Measurements from ENCODE around the gene NIT1.
"Not testable (repeated sequence)": the region's sequence is repeated elsewhere in the genome, so short reads cannot be mapped to it uniquely, and the experiment has no call there.

NIT1 gene

DNA sequence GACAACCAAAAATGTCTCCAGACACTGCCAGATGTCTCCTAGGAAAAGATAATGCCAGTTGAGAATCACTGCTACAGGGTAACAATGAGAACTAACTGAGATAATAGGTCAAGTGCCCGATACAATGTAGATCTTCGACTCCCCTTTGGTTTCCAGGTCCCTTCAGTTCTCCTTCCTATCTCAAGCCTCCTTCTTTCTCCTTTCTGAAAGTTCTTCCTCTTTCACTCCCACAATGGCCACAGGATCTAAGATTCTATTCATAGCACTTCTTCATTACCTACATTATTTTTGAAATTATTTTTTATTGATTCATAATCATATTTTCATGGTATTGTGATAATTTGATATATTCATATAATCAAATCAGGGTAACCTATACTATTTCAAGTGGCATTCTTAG is 6.4 kb upstream of the NIT1 start:
- no peak for DNase-seq (ENCODE audit: extremely low read depth in 1 of 2, low read depth in 1 of 2)

DNA sequence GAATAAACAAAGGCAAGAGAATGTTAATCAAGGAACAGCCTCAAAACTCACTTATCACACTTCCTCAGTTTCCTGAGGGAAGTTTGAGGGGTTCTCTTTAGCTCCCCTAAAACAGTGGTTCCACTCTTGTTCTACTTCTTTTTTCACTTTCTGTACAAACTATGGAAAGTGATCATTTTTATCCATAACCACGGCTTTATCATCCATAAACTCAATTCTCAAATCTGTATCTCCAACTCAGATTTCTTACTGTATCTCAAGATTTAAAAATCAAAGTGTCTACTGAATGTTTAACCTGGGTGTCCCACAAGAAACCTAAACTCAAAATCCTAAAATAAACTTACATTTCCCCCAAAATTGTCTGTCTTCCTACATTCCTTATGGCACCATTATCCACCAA is 4.0 kb upstream of the NIT1 start:
- no peak for DNase-seq (ENCODE audit: extremely low read depth in 1 of 2, low read depth in 1 of 2)

DNA sequence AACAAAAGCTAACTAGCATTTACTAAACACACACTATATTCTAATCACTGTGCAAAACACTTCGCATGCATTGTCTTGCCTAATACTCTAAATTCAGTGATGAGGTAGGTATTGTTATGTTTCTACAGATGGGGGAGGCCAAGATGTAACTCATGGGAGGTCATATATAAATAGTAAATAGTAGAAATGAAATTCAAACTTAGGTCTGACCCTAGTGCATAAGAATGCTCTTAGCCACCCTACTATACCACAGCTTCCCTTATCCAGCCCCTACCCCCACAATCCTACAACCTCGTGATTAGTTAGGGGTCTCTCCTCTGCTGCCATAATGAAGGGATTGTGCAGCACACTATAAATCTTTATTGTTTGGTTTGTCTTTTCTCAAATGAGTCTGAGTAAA is 3.3 kb upstream of the NIT1 start:
- no peak for DNase-seq (ENCODE audit: extremely low read depth in 1 of 2, low read depth in 1 of 2)

- no peak for DNase-seq (ENCODE audit: extremely low read depth in 1 of 2, low read depth in 1 of 2)
These were observed 2.7 kb upstream of the NIT1 start for GRCh38 chr1:161115132-161115711.

DNA sequence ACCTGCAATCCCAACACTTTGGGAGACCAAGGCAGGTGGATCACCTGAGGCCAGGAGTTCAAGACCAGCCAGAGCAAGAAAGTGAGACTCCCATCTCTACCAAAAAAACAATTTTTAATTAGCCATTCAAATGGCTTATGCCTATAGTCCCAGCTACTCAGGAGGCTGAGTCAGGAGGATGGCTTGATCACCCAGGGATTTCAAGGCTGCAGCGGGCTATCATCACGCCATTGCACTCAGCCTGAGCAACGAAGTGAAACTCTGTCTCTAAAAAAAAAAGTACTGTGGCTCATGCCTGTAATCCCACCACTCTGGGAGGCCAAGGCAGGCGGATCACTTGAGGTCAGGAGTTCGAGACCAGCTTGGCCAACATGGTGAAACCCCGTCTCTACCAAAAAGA is 1.9 kb upstream of the NIT1 start:
- DNase-seq (ENCODE audit: extremely low read depth in 1 of 2, low read depth in 1 of 2) = not testable (repeated sequence)

- peak; percentile 21 to 25 for DNase-seq (ENCODE audit: extremely low read depth in 1 of 2, low read depth in 1 of 2)
These were observed 1.4 kb downstream of the NIT1 start for GRCh38 chr1:161119092-161119903.

- DNase-seq (ENCODE audit: extremely low read depth in 1 of 2, low read depth in 1 of 2) = no peak
These were observed 3.2 kb downstream of the NIT1 start for GRCh38 chr1:161121042-161121650.

DNA sequence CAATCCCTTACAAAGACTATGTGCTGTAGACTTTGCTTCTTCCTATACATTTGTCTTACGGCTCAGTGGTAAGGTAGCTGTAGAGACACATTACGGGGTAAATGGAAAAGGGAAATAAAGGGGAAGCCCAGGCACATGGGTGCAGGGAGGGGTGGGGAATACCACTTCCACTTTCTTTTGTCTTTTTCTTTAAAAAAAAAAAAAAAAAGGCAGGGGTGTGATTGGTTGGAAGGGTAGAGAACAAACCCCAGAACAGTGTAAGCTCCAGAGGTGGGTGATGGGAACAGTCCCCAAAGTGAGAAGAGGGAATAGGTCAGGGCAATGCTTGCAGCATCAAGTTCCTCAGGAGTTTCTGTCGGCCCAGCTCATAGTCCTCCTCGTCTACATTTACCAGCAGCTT is 3.9 kb downstream of the NIT1 start:
- DNase-seq (ENCODE audit: extremely low read depth in 1 of 2, low read depth in 1 of 2) = no peak

- DNase-seq (ENCODE audit: extremely low read depth in 1 of 2, low read depth in 1 of 2) = no peak
These were observed 5.1 kb downstream of the NIT1 start for GRCh38 chr1:161122967-161123366.

GRCh38 chr1:161127649-161128048 is 9.7 kb downstream of the NIT1 start:
- no peak for DNase-seq (ENCODE audit: extremely low read depth in 1 of 2, low read depth in 1 of 2)

GRCh38 chr1:161128591-161129420 is 10.9 kb downstream of the NIT1 start:
- no peak for DNase-seq (ENCODE audit: extremely low read depth in 1 of 2, low read depth in 1 of 2)

GRCh38 chr1:161130266-161130665 is 12.4 kb downstream of the NIT1 start:
- DNase-seq (ENCODE audit: extremely low read depth in 1 of 2, low read depth in 1 of 2) = no peak

DNA sequence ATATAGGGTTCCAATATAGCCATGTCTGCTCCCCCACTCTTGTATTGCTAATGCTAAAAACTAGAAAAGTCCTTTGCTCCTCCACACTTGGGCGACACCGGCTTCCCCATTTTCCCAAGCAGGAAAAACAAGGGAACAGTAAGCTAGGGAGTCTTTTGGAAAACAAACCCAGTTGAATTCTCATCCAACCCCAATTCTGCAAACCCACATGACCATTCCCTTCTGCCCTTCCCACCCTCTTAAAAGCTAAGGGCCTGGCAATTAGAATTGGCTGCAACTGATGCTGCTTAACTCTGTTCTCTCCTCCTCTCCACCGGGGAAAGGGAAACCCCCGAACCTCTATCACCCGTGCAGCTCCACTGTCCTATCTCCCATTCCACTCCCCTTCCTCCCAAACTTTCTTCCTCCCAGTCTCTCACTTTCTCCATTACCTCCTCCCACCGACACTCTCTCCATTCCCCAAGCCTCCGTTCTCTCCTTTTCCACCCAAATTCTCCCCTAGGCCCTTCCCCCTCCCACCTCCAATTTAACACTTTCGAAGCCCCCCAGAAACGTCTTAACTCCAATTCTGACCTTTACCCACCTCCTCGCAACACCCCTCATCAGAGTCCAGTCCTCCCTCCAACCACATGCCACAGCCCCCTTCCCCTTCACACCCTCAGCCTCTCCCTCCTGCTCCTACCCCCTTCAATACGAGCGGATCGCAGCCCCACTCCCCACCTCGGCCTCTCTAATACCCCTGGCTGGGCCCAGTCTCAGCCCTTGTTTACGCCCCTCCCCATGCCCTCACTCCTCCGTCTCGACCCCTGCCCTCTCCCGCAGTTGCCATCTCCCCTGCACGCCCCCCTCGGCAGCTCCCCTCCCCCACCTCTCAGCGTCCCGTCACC is 13.9 kb downstream of the NIT1 start:
- no peak for DNase-seq (ENCODE audit: extremely low read depth in 1 of 2, low read depth in 1 of 2)

DNA sequence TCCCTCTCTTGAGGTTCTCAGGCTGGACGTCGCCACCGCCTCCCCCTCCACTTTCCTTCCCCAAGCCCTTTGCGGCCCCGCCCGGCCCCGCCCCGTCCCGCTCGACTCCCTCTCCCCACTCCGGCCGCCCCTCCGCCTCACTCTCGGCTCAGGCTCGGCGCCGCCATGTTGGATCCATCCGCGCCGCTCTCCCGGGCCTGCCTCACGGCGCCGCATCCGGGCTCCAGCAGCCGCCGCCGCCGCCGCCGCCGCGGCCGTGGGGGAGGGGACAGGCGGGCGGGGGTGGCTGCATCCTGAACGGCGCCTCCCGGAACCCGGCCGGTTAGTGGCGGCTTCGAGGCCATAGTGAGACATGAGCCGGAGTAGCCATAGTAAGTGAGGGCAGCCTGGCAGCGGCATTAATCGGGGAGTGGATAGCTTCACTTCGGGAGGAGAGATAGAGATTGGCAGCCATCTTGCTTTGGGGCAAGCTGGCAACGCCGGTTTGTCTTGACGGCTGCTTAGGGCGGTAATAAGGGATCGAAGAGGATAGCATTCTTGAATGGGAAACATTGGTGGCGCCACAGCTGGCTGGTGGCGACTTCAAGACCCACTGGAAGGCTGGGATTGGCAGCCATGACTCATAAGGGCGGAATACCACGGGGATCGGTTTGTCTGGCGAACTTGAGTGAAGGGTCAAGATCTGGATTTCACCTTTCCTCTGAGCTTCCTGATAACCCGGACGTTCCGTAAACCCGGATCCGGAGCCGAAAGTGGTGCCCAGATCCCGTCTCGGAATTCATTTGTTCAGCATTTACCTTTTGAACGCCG is 14.7 kb downstream of the NIT1 start, which contains the start of gene DEDD:
Gene DEDD, minus strand, starts transcription at position 258 of the 810 bp plus-strand sequence. CDS start 8,205 bp downstream, outside the sequence.
- DNase-seq (ENCODE audit: extremely low read depth in 1 of 2, low read depth in 1 of 2) = peak; percentile 74 to 75

GRCh38 chr1:161133220-161133740 is 15.4 kb downstream of the NIT1 start:
- DNase-seq (ENCODE audit: extremely low read depth in 1 of 2, low read depth in 1 of 2) = no peak

DNA sequence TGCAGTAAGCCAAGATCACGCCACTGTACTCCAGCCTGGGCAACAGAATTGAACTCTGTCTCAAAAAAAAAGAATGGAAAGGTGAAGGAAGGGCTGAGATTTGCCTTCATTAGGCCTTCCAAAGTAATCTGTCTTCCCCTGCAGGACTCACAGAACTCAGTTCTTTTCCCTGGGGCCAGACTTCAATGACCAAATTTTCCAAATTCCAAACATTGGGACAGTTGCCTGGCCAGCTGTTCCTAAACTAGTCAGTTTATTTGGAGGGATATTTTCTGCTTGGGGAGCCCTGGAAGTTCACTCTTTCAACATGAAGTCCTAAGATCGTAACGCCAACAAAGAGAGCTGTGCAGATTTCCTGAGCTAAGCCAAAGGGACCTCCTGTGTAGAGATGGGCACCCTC is 20.0 kb downstream of the NIT1 start:
- DNase-seq (ENCODE audit: extremely low read depth in 1 of 2, low read depth in 1 of 2) = no peak

DNA sequence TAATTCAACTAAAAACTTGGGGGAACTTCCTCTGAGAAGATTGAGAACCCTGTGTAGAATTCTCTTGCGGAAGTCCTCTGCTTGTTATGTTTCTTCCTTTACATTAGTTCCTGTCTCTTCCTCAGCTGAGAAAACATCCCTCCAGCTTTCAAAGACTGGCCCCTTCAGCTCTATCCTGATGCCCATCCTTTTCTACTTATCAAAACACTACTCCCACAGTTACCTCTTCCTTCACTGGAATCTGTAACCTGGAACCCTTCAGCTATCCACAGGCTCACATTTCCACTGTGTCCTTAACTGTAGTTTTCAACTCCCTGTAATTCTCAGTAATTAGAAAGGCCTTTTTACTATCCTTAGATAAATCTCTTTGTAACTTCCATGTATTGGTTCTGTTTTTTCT is 20.5 kb downstream of the NIT1 start:
- no peak for DNase-seq (ENCODE audit: extremely low read depth in 1 of 2, low read depth in 1 of 2)

GRCh38 chr1:161139766-161140165 is 21.9 kb downstream of the NIT1 start:
- DNase-seq (ENCODE audit: extremely low read depth in 1 of 2, low read depth in 1 of 2) = no peak

DNA sequence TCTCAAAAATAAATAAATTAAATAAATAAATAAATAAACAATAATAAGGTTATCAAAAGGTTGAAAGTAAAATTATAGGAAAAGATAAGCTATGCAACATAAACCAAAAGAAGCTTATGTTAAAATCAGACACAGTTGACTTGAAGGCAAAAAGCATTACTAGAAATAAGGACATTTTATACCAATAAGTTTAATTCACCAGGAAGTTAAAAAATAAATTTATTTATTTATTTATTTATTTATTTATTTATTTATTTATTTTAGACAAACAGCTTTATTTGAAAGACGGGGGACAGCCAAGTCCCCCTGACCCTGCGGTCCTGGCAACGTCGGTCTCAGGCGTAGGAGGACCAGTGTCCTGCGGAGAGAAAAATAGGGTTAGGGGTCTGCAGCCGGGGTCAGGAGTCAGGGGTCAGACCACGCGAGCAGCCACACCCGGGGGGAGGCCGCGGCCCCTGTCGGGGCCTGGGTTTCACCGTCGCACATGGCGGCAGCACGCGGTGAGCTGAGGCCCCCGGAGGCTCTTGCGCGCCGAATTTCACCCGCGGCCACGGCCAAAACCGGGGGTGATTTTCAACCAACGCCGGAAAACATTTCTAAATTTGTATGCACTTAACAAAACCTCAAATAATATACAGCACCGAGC is 23.0 kb downstream of the NIT1 start:
- no peak for DNase-seq (ENCODE audit: extremely low read depth in 1 of 2, low read depth in 1 of 2)

Data from activated CD8-positive, alpha-beta memory T cell treated with anti-CD3 and anti-CD28 coated beads for 1 hour (primary cell).